NT2/D1 (cell line): ENCODE measurements around the gene DUXB.

ENCODE experiments used
- SUZ12 ChIP-seq: IDR thresholded peaks from 2 replicates; pipeline ENCODE4 v1.6.1; 2011; ENCODE audit not compliant: insufficient read length, insufficient read depth; ENCODE audit errors: extremely low read depth
- YY1 ChIP-seq: IDR thresholded peaks from 2 replicates; pipeline ENCODE4 v1.6.1; 2011; ENCODE audit not compliant: insufficient read length, insufficient read depth
- ZNF274 ChIP-seq: IDR thresholded peaks from 2 replicates; pipeline ENCODE4 v1.6.1; 2011; ENCODE audit warnings: mild to moderate bottlenecking, low read depth, low read length

DNA sequence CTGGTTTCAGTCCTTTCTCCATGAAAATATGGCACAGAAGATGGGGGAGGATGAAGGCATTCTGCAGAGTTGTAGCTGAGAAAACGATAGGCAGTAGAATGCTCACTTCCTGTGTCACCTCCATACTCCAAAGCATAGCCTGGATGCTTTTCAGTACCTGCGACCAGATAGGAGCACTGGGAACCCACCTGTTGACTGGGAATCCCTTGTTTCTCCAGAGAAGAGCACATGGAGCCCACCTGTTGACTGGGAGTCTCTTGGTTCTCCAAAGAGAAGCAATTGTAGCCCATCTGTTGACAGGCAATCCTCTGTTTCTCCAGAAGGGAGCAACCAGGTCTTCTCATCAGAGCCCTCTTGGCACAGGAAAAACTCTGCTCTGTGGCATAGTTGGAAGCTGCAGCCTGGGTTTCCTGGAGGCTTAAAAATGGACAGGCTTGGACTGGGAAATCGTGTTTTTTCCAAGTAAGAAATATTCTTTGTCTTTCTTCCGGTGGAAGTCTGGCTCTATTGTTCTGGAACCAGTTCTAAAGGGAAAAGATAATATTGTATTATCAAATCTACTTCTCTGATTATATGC is 40.4 kb downstream of the DUXB start:
- TF ChIP-seq SUZ12: no peak
- no peak for TF ChIP-seq YY1
- no peak for TF ChIP-seq ZNF274
